SKM-1 treated with dmso at 0.1 percent for 144 hours (cell line): ENCODE results near the gene CCDC190.
"Not testable (repeated sequence)": the region's sequence is repeated elsewhere in the genome, so short reads cannot be mapped to it uniquely, and the experiment has no call there.

ENCODE experiments used
- DNase-seq: peaks from one replicate; lab custom pipeline; 2025; ENCODE audit not compliant: unreplicated experiment; lab: John Stamatoyannopoulos, UW

CCDC190 gene

DNA sequence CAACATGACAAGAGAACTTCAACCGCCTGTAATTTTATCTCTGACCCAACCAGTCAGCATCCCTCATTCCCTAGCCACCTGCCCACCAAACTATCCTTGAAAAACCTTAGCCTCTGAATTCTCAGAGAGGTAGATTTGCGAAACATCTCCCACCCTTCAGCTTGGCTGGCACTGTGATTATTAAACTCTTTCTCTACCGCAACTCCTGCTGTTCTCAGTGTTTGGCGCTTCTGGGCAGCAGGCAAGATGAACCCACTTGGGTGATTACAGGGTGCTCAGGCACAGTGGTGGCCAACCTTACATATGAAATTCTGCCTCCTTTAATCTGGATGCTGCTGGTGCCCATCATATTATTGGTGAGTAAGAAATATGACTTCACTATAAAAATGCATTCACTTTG, 22.1 kb downstream of the CCDC190 start:
- DNase-seq: no peak

DNA sequence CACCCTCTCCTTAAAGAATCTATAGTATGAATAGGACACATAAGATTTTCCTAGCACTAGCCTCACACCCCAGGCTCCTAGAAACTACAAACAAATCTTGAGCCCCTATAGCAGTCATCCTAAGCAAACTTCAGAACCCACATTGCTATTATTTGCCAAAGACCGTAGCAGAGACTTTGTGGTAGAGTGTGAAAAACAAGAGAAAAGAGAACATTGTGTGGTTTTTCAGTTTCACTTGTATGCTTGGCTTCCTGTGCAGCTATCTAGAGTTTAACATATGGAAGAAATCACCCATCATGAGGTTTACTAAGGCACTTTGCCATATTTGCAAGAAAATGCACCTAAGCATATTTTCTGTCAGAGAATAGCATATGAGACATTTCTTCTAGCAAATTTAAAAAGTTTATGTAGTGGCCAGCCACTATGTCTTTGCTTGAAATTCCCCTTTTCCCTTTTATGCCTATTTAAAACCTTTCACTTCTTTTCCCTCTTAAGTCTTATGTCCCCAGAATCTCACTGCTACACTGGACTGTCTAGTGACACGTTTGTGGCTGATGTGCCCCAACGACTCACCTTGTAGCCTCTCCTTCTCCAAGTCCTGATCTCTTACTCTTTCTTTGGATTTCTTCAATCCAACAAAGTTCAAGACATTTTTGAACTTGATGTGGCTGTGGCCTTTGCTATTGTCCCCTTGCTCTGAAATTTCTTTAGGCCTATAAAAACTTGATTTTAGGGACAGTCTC, 25.6 kb downstream of the CCDC190 start:
- DNase-seq: no peak

GRCh38 chr1:162832470-162832869, 28.5 kb downstream of the CCDC190 start:
- no peak for DNase-seq

- DNase-seq: no peak
These were observed 31.7 kb downstream of the CCDC190 start for GRCh38 chr1:162829268-162829667.

- DNase-seq: no peak
These were observed 37.0 kb downstream of the CCDC190 start for GRCh38 chr1:162823771-162824525.

GRCh38 chr1:162823231-162823630, 37.7 kb downstream of the CCDC190 start:
- DNase-seq: no peak

DNA sequence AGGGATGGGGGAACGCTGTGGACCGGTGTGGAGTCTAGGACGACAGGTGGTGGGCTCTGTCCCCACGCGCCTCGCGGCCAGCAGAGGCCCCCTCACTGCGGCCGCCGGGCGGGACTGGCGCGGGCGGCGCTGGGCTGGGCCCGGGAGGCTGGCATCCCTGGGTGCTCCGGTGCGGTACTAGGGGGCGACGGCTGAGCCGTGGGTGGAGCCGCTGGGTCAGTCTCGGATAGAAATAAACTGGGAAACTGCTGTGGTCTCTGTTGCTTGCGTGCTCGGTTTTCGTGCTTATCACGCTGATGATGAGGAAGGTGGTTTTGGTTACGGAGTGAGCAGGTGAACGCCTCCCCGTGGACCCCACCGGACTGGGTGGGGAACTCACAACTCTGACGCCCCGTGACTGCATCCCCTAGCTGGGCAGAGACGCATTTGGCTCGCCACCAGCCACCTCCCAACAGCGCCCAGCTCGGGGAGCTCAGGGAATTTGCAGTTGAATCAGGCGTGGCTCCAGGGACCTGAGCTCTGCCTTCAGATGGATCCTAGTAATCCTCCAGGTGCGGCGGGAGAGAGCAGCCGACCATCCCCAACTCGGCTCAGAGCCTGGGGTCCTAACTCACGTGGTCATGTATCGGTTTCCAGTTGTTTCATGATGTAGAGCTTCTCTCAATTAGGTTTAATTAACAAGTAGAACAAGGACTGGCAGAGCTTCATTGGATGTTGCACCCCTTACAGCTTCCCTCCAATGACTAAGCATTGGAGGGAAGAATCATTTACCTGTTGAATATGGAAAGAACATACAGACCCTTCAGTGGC, 38.4 kb downstream of the CCDC190 start:
- no peak for DNase-seq

DNA sequence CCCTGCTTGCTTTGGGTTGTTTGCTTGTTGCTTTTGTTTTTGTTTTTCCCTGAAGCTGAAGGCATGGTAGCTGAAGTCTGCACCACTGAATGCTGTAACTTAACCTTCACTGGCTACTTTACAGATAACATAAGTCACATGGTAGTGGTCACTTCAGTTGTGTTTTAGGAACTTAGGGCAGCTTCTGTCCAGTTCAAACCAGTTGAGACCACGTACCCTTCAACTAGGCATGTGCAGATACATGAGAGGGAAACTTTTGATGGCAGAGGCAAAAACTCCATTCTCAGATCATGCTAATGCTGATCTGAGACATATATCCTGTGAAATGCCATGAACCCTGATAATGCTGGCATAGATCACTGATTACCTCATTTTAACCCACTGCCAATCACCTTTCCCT, 42.3 kb downstream of the CCDC190 start:
- DNase-seq: not testable (repeated sequence)

GRCh38 chr1:162818136-162818535, 42.8 kb downstream of the CCDC190 start:
- DNase-seq: not testable (repeated sequence)

DNA sequence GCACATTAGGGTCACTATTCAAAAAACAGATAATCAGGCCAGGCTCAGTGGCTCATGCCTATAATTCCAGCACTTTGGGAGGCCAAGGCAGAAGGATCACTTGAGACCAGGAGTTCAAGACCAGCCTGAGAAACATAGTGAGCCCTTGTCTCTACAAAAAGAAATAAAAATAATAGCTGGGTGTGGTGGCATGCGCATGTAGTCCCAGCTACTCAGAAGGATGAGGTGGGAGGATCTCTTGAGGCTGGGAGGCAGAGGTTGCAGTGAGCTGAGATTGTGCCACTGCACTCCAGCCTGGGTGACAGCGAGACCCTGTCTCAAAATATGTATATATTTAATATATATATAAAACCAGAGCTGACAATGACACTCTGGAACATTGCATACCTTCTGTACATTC, 48.6 kb downstream of the CCDC190 start:
- DNase-seq: not testable (repeated sequence)

DNA sequence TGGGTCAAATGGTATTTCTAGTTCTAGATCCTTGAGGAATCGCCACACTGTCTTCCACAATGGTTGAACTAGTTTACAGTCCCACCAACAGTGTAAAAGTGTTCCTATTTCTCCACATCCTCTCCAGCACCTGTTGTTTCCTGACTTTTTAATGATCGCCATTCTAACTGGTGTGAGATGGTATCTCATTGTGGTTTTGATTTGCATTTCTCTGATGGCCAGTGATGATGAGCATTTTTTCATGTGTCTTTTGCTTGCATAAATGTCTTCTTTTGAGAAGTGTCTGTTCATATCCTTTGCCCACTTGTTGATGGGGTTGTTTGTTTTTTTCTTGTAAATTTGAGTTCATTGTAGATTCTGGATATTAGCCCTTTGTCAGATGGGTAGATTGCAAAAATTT, 53.5 kb downstream of the CCDC190 start:
- not testable (repeated sequence) for DNase-seq
